Panc1 (cell line): ENCODE data around the gene SEMA4F. TPM values are rescaled to one million over a fixed set of nuclear protein-coding genes. Genes with fewer than 3 reads are reported as not detected.
"Not testable (repeated sequence)": the region's sequence is repeated elsewhere in the genome, so short reads cannot be mapped to it uniquely, and the experiment has no call there.

Experiments used
- ATAC-seq: fragments of 200-7000 bp; cut with Tn5 transposase; 2 replicates; pipeline ENCODE4 v1.9.1; 2020; ENCODE audit warnings: mild to moderate bottlenecking, moderate library complexity
- BruUV-seq: library from RNA; stranded (reverse); fragments of 400-500 nt; replicated peaks from 2 replicates; lab custom pipeline; 2021; lab: Mats Ljungman, UMichigan
- CTCF ChIA-PET: fragments of 300-600 bp; sonication (Branson Sonifier 250); formaldehyde crosslinking; loops from one replicate; lab custom pipeline; 2022; ENCODE audit warnings: antibody characterized with exemption; lab: Charles Lee
- POLR2A ChIA-PET: fragments of 300-600 bp; sonication (Branson Sonifier 250); formaldehyde crosslinking; loops from one replicate; lab custom pipeline; 2022; ENCODE audit warnings: antibody characterized with exemption; lab: Charles Lee
- DNase-seq: peaks from one replicate; pipeline ENCODE4 v3.0.0-alpha.2; 2010; ENCODE audit warnings: low read depth, low spot score
- H3K27ac ChIP-seq: 2 replicates; pipeline ENCODE4 v1.5.1; 2011; ENCODE audit warnings: mild to moderate bottlenecking, low read length, inconsistent platforms
- H3K27me3 ChIP-seq: fragments of 200-500 bp; sonication (Bioruptor generic); 2 replicates; pipeline ENCODE4 v1.6.0; 2014; ENCODE audit warnings: low read length, inconsistent platforms; ENCODE audit not compliant: control insufficient read depth, insufficient read depth
- H3K36me3 ChIP-seq: fragments of 200-500 bp; sonication (Bioruptor generic); 2 replicates; pipeline ENCODE4 v1.5.1; 2014; ENCODE audit warnings: inconsistent platforms, mild to moderate bottlenecking, low read length, moderate library complexity; ENCODE audit not compliant: control insufficient read depth, insufficient read depth
- H3K4me1 ChIP-seq: 2 replicates; pipeline ENCODE4 v1.5.1; 2011; ENCODE audit warnings: inconsistent platforms, mild to moderate bottlenecking, low read length, moderate library complexity; ENCODE audit not compliant: control insufficient read depth, insufficient read depth
- H3K4me3 ChIP-seq, 2 experiments: 2 replicates each; pipeline ENCODE4 v1.5.1; 2011 to 2012; ENCODE audit warnings: low read depth in 2 of 2, low read length in 2 of 2, mild to moderate bottlenecking in 2 of 2, inconsistent platforms in 1 of 2, moderate library complexity in 1 of 2
- H3K9me3 ChIP-seq: fragments of 200-500 bp; sonication (Bioruptor generic); 2 replicates; pipeline ENCODE4 v1.5.1; 2014; ENCODE audit warnings: low read depth, mild to moderate bottlenecking, inconsistent platforms, low read length, moderate library complexity; ENCODE audit not compliant: control insufficient read depth, insufficient read depth
- CTCF ChIP-seq: fragments of 450-650 bp; IDR thresholded peaks from 2 replicates; pipeline ENCODE4 v1.5.1; 2017; ENCODE audit warnings: mild to moderate bottlenecking
- POLR2AphosphoS5 ChIP-seq: IDR thresholded peaks from 2 replicates; pipeline ENCODE4 v1.6.1; 2012; ENCODE audit warnings: mild to moderate bottlenecking, low read depth, low read length, moderate library complexity
- SIN3A ChIP-seq: IDR thresholded peaks from 2 replicates; pipeline ENCODE4 v1.6.1; 2012; ENCODE audit warnings: low read depth, mild to moderate bottlenecking, low read length, moderate library complexity, borderline replicate concordance; ENCODE audit not compliant: insufficient read depth
- TCF7L2 ChIP-seq: IDR thresholded peaks from 2 replicates; pipeline ENCODE4 v1.6.1; 2011; ENCODE audit warnings: mild to moderate bottlenecking, low read depth, low read length, inconsistent platforms
- in situ Hi-C: cut with HindIII; loops from 2 replicates; pipeline ENCODE4 v1.10.0; 2016; ENCODE audit warnings: low sequenced_read_pairs, low pct_unique_long_range_greater_than_20kb
- intact Hi-C: fragments of 100-400 bp; cut with micrococcal nuclease; formaldehyde crosslinking; loops from one replicate; pipeline ENCODE4 v1.10.0; 2022; ENCODE audit not compliant: unreplicated experiment
- total RNA-seq: library from RNA; stranded (reverse); gene quantifications from one replicate; pipeline ENCODE4 v1.2.1, GENCODE V29; 2021; ENCODE audit not compliant: unreplicated experiment
- TF ChIP-seq, protein P1 (sequence below), 2 experiments: IDR thresholded peaks; 2 replicates each; pipeline ENCODE4 v1.6.1; 2011 to 2012; ENCODE audit warnings: low read depth in 2 of 2, control low read depth in 1 of 2, low read length in 1 of 2, mild to moderate bottlenecking in 1 of 2, moderate library complexity in 1 of 2; ENCODE audit not compliant: insufficient read depth in 1 of 2

Gene SEMA4F
- total RNA-seq, 1 experiment from 2014 or later, result 13.3 TPM

GRCh38 chr2:74625658-74626425 lies 28.2 kb upstream of the SEMA4F start:
- H3K4me3 ChIP-seq, result no peak overlapping the region
- no peak overlapping the region for H3K27ac ChIP-seq
- 0 out of 2 replicates have a peak, but pooled peaks have one; percentile 8 for TF ChIP-seq CTCF
- TF ChIP-seq, protein P1, sequence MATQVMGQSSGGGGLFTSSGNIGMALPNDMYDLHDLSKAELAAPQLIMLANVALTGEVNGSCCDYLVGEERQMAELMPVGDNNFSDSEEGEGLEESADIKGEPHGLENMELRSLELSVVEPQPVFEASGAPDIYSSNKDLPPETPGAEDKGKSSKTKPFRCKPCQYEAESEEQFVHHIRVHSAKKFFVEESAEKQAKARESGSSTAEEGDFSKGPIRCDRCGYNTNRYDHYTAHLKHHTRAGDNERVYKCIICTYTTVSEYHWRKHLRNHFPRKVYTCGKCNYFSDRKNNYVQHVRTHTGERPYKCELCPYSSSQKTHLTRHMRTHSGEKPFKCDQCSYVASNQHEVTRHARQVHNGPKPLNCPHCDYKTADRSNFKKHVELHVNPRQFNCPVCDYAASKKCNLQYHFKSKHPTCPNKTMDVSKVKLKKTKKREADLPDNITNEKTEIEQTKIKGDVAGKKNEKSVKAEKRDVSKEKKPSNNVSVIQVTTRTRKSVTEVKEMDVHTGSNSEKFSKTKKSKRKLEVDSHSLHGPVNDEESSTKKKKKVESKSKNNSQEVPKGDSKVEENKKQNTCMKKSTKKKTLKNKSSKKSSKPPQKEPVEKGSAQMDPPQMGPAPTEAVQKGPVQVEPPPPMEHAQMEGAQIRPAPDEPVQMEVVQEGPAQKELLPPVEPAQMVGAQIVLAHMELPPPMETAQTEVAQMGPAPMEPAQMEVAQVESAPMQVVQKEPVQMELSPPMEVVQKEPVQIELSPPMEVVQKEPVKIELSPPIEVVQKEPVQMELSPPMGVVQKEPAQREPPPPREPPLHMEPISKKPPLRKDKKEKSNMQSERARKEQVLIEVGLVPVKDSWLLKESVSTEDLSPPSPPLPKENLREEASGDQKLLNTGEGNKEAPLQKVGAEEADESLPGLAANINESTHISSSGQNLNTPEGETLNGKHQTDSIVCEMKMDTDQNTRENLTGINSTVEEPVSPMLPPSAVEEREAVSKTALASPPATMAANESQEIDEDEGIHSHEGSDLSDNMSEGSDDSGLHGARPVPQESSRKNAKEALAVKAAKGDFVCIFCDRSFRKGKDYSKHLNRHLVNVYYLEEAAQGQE (IDR thresholded peaks at IDR 0.05; ENCODE audit: insufficient read depth in 1 of 2, low read depth in 2 of 2, low read length in 1 of 2), result no peak
- intact Hi-C loops (no loop called here), in situ Hi-C loops (no loop called here)
- no peaks in the 10 kb centered on the region; the same call in 1 of the 2 replicates for H3K27me3 ChIP-seq
- H3K36me3 ChIP-seq, result no peaks in the 10 kb centered on the region
- H3K4me1 ChIP-seq, result no peaks in the 10 kb centered on the region
- BruUV-seq, result no TSS peak
- DNase-seq (no peak), ATAC-seq (peak; percentile 68)
- CTCF ChIA-PET, result no interaction called here
- POLR2A ChIA-PET, result interaction anchor here (0.6 kb wide), 1 partner anchor 96 kb away, joined by 7 read pairs; no protein-coding TSS in a partner anchor
- H3K9me3 ChIP-seq, result no peaks in the 10 kb centered on the region

DNA sequence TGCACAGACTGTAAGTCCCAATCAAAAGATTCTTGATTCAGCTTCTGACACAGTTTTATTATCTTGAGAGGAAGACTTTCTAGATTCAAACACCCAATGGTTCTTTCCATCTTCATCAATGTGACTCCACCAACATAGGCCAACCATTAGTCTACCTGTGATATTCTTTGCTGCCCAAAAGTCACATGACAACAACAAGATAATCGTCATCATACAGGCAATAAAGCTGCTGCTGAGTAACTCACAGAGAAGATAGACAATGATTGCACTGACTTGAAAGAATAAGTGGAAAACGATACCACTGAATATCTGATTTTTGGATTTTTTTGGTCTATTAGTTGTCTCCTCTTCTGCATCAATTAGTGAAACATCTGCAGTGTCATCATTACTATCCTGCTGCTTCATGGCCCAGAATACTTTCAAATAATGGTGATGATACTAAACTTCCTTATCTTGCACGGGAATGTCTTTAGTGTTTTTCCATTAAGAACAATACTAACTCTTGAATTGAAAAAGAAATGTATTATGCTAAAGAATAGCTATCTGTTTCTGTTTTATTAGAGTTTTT lies 25.4 kb upstream of the SEMA4F start:
- Histone ChIP-seq H3K27me3 (no peaks in the 10 kb centered on the region; the same call in 1 of the 2 replicates), H3K4me3 (no peak overlapping the region), H3K9me3 (no peaks in the 10 kb centered on the region), H3K36me3 (no peaks in the 10 kb centered on the region), H3K27ac (no peak overlapping the region), H3K4me1 (peaks cover 7% of the 10 kb centered on the region; the same call in 1 of the 2 replicates)
- ATAC-seq (no peak), DNase-seq (no peak)
- no TSS peak for BruUV-seq
- in situ Hi-C loops (no loop called here), intact Hi-C loops (no loop called here)
- TF ChIP-seq, protein P1 (IDR thresholded peaks at IDR 0.05; ENCODE audit: insufficient read depth in 1 of 2, low read depth in 2 of 2, low read length in 1 of 2), result no peak
- TF ChIP-seq SIN3A (no peak), TCF7L2 (no peak), POLR2AphosphoS5 (no peak), CTCF (no peak)
- CTCF ChIA-PET, result no interaction called here
- POLR2A ChIA-PET, result no interaction called here

- intact Hi-C loops, POLR2A ChIA-PET, H3K27ac ChIP-seq, in situ Hi-C loops, H3K9me3 ChIP-seq, DNase-seq, BruUV-seq, H3K4me1 ChIP-seq, H3K36me3 ChIP-seq, CTCF ChIA-PET, ATAC-seq, H3K4me3 ChIP-seq, H3K27me3 ChIP-seq: not testable (repeated sequence)
Observed at GRCh38 chr2:74630454-74630853, 23.6 kb upstream of the SEMA4F start.
